ENCODE data around the gene TPD52L2. TPM values are rescaled to one million over a fixed set of nuclear protein-coding genes. Genes with fewer than 3 reads are reported as not detected.
"Not testable (repeated sequence)": the region's sequence is repeated elsewhere in the genome, so short reads cannot be mapped to it uniquely, and the experiment has no call there.

The TPD52L2 gene
- total RNA-seq, 1 experiment from 2014 or later: 113 TPM

GRCh38 chr20:63929071-63929470 lies 64.0 kb downstream of the TPD52L2 start:
- no peaks in the 10 kb centered on the region for H3K4me1 ChIP-seq (ENCODE audit: control insufficient read depth, insufficient read depth, low read length)
- ATAC-seq: no peak
- in situ Hi-C loops (cut with HindIII; ENCODE audit: low pct_unique_long_range_greater_than_20kb, low sequenced_read_pairs) (no loop called here), intact Hi-C loops (cut with micrococcal nuclease; ENCODE audit: unreplicated experiment) (no loop called here)
- ChIA-PET CTCF (no interaction called here), POLR2A (no interaction called here)
- TF ChIP-seq POLR2AphosphoS5 (IDR thresholded peaks at IDR 0.05; ENCODE audit: low read depth, low read length) (no peak), CTCF (IDR thresholded peaks at IDR 0.05) (no peak), TCF7L2 (IDR thresholded peaks at IDR 0.05; ENCODE audit: low read depth, low read length) (no peak), SIN3A (IDR thresholded peaks at IDR 0.05; ENCODE audit: borderline replicate concordance, insufficient read depth, low read depth, low read length) (no peak)
- TF ChIP-seq, protein P1, sequence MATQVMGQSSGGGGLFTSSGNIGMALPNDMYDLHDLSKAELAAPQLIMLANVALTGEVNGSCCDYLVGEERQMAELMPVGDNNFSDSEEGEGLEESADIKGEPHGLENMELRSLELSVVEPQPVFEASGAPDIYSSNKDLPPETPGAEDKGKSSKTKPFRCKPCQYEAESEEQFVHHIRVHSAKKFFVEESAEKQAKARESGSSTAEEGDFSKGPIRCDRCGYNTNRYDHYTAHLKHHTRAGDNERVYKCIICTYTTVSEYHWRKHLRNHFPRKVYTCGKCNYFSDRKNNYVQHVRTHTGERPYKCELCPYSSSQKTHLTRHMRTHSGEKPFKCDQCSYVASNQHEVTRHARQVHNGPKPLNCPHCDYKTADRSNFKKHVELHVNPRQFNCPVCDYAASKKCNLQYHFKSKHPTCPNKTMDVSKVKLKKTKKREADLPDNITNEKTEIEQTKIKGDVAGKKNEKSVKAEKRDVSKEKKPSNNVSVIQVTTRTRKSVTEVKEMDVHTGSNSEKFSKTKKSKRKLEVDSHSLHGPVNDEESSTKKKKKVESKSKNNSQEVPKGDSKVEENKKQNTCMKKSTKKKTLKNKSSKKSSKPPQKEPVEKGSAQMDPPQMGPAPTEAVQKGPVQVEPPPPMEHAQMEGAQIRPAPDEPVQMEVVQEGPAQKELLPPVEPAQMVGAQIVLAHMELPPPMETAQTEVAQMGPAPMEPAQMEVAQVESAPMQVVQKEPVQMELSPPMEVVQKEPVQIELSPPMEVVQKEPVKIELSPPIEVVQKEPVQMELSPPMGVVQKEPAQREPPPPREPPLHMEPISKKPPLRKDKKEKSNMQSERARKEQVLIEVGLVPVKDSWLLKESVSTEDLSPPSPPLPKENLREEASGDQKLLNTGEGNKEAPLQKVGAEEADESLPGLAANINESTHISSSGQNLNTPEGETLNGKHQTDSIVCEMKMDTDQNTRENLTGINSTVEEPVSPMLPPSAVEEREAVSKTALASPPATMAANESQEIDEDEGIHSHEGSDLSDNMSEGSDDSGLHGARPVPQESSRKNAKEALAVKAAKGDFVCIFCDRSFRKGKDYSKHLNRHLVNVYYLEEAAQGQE (IDR thresholded peaks at IDR 0.05; ENCODE audit: insufficient read depth in 1 of 2, low read depth in 2 of 2, low read length in 1 of 2): no peak
- BruUV-seq (replicated peaks): no TSS peak
- peaks cover 11% of the 10 kb centered on the region for H3K36me3 ChIP-seq (ENCODE audit: control insufficient read depth, insufficient read depth, low read length)
- H3K9me3 ChIP-seq (ENCODE audit: control insufficient read depth, insufficient read depth, low read depth, low read length): no peaks in the 10 kb centered on the region
- H3K27ac ChIP-seq (ENCODE audit: low read length): no peak overlapping the region
- no peak for DNase-seq (ENCODE audit: low read depth, low spot score)
- no peak overlapping the region for H3K4me3 ChIP-seq (ENCODE audit: low read depth in 2 of 2, low read length in 2 of 2)
- no peaks in the 10 kb centered on the region for H3K27me3 ChIP-seq (ENCODE audit: control insufficient read depth, insufficient read depth, low read length)

DNA sequence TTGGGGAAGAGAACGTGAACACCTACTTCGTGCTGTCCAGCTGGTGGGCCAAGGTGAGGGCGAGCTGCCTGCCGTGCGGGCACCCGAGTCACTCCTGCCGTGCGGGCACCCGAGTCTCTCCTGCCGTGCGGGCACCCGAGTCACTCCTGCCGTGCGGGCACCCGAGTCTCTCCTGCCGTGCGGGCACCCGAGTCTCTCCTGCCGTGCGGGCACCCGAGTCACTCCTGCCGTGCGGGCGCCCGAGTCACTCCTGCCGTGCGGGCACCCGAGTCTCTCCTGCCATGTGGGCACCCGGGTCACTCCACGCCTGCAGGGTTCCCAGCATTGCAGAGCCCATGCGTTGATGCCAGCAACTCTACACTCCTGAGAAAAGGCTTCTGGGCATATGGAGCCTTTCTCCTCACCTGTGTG lies 64.4 kb downstream of the TPD52L2 start:
- in situ Hi-C loops (cut with HindIII; ENCODE audit: low pct_unique_long_range_greater_than_20kb, low sequenced_read_pairs); H3K4me1 ChIP-seq (ENCODE audit: control insufficient read depth, insufficient read depth, low read length); BruUV-seq (replicated peaks); intact Hi-C loops (cut with micrococcal nuclease; ENCODE audit: unreplicated experiment); H3K27me3 ChIP-seq (ENCODE audit: control insufficient read depth, insufficient read depth, low read length); ATAC-seq; H3K4me3 ChIP-seq (ENCODE audit: low read depth in 2 of 2, low read length in 2 of 2); POLR2A ChIA-PET; H3K9me3 ChIP-seq (ENCODE audit: control insufficient read depth, insufficient read depth, low read depth, low read length); H3K27ac ChIP-seq (ENCODE audit: low read length); CTCF ChIA-PET; DNase-seq (ENCODE audit: low read depth, low spot score): not testable (repeated sequence)
- H3K36me3 ChIP-seq (ENCODE audit: control insufficient read depth, insufficient read depth, low read length): peaks cover 11% of the 10 kb centered on the region

DNA sequence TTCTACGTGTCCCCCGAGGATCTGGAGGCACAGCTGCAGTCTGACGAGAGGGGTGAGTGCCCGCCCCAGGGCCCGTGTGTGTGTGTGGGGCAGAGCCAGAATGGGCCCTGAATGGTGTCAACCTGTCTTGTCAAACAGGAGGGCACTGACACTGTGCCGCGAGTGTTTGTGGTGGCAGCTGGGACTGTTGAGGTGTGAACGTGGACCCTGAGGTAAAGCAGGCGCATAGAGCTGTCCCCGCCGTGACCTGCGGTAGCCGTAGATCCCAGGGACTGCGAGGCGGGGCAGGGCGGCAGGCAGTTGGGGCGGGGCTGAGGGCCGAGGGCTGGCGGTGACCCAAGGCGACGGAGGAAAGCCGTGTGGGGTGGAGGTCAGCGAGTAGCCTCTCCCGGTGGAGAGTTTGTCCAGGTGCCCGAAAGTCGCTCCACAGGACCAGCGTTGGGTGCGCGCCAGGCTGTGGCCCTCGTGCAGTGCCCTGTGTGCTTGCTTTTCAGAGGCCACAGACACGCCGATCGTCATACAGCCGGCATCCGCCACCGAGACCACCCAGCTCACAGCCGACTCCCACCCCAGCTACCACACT lies 66.0 kb downstream of the TPD52L2 start:
- Histone ChIP-seq H3K27me3 (ENCODE audit: control insufficient read depth, insufficient read depth, low read length) (no peaks in the 10 kb centered on the region), H3K9me3 (ENCODE audit: control insufficient read depth, insufficient read depth, low read depth, low read length) (no peaks in the 10 kb centered on the region), H3K4me3 (ENCODE audit: low read depth in 2 of 2, low read length in 2 of 2) (no peak overlapping the region), H3K27ac (ENCODE audit: low read length) (no peak overlapping the region), H3K4me1 (ENCODE audit: control insufficient read depth, insufficient read depth, low read length) (no peaks in the 10 kb centered on the region), H3K36me3 (ENCODE audit: control insufficient read depth, insufficient read depth, low read length) (peaks cover 11% of the 10 kb centered on the region)
- no TSS peak for BruUV-seq (replicated peaks)
- DNase-seq (ENCODE audit: low read depth, low spot score) (no peak), ATAC-seq (no peak)
- TF ChIP-seq TCF7L2 (IDR thresholded peaks at IDR 0.05; ENCODE audit: low read depth, low read length) (no peak), POLR2AphosphoS5 (IDR thresholded peaks at IDR 0.05; ENCODE audit: low read depth, low read length) (no peak), CTCF (IDR thresholded peaks at IDR 0.05) (no peak), SIN3A (IDR thresholded peaks at IDR 0.05; ENCODE audit: borderline replicate concordance, insufficient read depth, low read depth, low read length) (no peak)
- TF ChIP-seq, protein P1 (IDR thresholded peaks at IDR 0.05; ENCODE audit: insufficient read depth in 1 of 2, low read depth in 2 of 2, low read length in 1 of 2): no peak
- CTCF ChIA-PET: no interaction called here
- POLR2A ChIA-PET: no interaction called here
- intact Hi-C loops (cut with micrococcal nuclease; ENCODE audit: unreplicated experiment) (no loop called here), in situ Hi-C loops (cut with HindIII; ENCODE audit: low pct_unique_long_range_greater_than_20kb, low sequenced_read_pairs) (no loop called here)
